GM12874 (cell line): ENCODE results near the gene PLA2G2F.

Experiments
- CTCF ChIP-seq: IDR thresholded peaks from 2 replicates; pipeline ENCODE4 v1.5.1; 2011; ENCODE audit warnings: low read depth, mild to moderate bottlenecking, control low read depth, low read length, moderate library complexity; ENCODE audit not compliant: insufficient read depth

PLA2G2F gene

GRCh38 chr1:20138346-20138745 is 777 bp upstream of the PLA2G2F start:
- TF ChIP-seq CTCF = no peak

- no peak for TF ChIP-seq CTCF
These were observed 871 bp downstream of the PLA2G2F start for GRCh38 chr1:20139776-20140612.

GRCh38 chr1:20141001-20141400 is 1.9 kb downstream of the PLA2G2F start:
- no peak for TF ChIP-seq CTCF

GRCh38 chr1:20141466-20141865 is 2.3 kb downstream of the PLA2G2F start:
- TF ChIP-seq CTCF = no peak

- no peak for TF ChIP-seq CTCF
These were observed 3.0 kb downstream of the PLA2G2F start for GRCh38 chr1:20142001-20142710.

- no peak for TF ChIP-seq CTCF
These were observed 4.2 kb downstream of the PLA2G2F start for GRCh38 chr1:20143318-20143717.

GRCh38 chr1:20143734-20144565 is 4.8 kb downstream of the PLA2G2F start:
- TF ChIP-seq CTCF = no peak
